Right lobe of liver (tissue), 6 donors: ENCODE results near the gene PUS3. TPM values are rescaled to one million over a fixed set of nuclear protein-coding genes. Genes with fewer than 3 reads are reported as not detected.

Experiments
- ATAC-seq, 4 donors: fragments of 200-7000 bp; cut with Tn5 transposase; one replicate each; pipeline ENCODE4 v1.9.1; 2020; ENCODE audit warnings: mild to moderate bottlenecking in 4 of 4, moderate library complexity in 4 of 4
- DNase-seq, 3 donors: peaks; one replicate each; pipeline ENCODE4 v3.0.0-alpha.2; 2020
- H3K27ac ChIP-seq, 3 donors: fragments of 200-600 bp; one replicate each; pipeline ENCODE4 v1.8.0; 2022
- H3K27me3 ChIP-seq, 2 donors: fragments of 200-600 bp; one replicate each; pipeline ENCODE4 v1.8.0; 2022
- H3K36me3 ChIP-seq, 4 donors: fragments of 200-600 bp; sonication (generic) in 1 of 4; one replicate each; pipeline versions ENCODE4 v1.5.1 to v1.8.0; 2017 to 2022; ENCODE audit warnings: control low read depth in 1 of 4
- H3K4me1 ChIP-seq, 4 donors: fragments of 200-600 bp; sonication (generic) in 1 of 4; one replicate each; pipeline versions ENCODE4 v1.5.1 to v1.8.0; 2017 to 2022; ENCODE audit warnings: control low read depth in 1 of 4
- H3K4me3 ChIP-seq, 3 donors: fragments of 200-600 bp; one replicate each; pipeline ENCODE4 v1.8.0; 2022
- H3K9me3 ChIP-seq, 4 donors: fragments of 200-600 bp; sonication (generic) in 1 of 4; one replicate each; pipeline versions ENCODE4 v1.5.1 to v1.8.0; 2017 to 2022; ENCODE audit warnings: control low read depth in 1 of 4
- CTCF ChIP-seq, 4 donors: fragments of 200-600 bp in 3 of 4; fragments of 450-650 bp in 1 of 4; IDR thresholded peaks; one replicate each; pipeline versions ENCODE4 v1.5.1 to v1.8.0; 2016 to 2022; ENCODE audit warnings: antibody characterized with exemption in 4 of 4, mild to moderate bottlenecking in 2 of 4
- POLR2A ChIP-seq: fragments of 450-650 bp; IDR thresholded peaks from one replicate; pipeline ENCODE4 v1.6.1; 2017; ENCODE audit warnings: antibody characterized with exemption, mild to moderate bottlenecking
- WGBS: methylation state at CpG from one replicate; pipeline ENCODE4 v1.1.6; 2018; ENCODE audit warnings: low coverage, low lambda C conversion rate; ENCODE audit not compliant: insufficient coverage; ENCODE audit errors: missing lambda C conversion rate; 5-methylcytosine and 5-hydroxymethylcytosine counted together
- intact Hi-C, 2 donors: fragments of 100-400 bp; cut with DNase I; formaldehyde crosslinking; loops; one replicate each; pipeline versions ENCODE4 v1.11.2 to v1.14.1; 2022
- total RNA-seq, 6 experiments: library from RNA; depleted of rRNA in 2 of 6; stranded (reverse); fragments of >200 nt in 2 of 6; fragmentation: NEBNext Ultra II Directional in 3 of 6; extraction: Animal tissue kit (Norgen Biotek cat#: 25700) in 3 of 6; gene quantifications; one replicate each; pipeline versions ENCODE4 v1.1.0 to v1.2.4, GENCODE V29; 2016 to 2023
- donor health status: DM: no; HTN: yes; CAD: no.
- donor health status: DM: no; HTN: no; CAD: no.
- donor health status: DM: no; HTN: no; CAD: no.
- donor health status: DM: no; HTN: yes; CAD: no.
- donor health status: DM: no; HTN: yes; CAD: no.

PUS3 gene
- total RNA-seq, 6 experiments from 2014 or later = 11.8 to 24.7 (median 17.4) TPM

- intact Hi-C loops = no loop called here
- Histone ChIP-seq H3K4me1 (peaks cover 0 to 14% (median 0%) of the 10 kb centered on the region in 4 donors), H3K27ac (no peak overlapping the region), H3K36me3 (no peaks in the 10 kb centered on the region), H3K4me3 (no peak overlapping the region), H3K27me3 (no peaks in the 10 kb centered on the region), H3K9me3 (no peaks in the 10 kb centered on the region)
- TF ChIP-seq CTCF (IDR thresholded peaks at IDR 0.05) (no peak), POLR2A (no peak)
- no peak for ATAC-seq
- WGBS = 56% methylated on average over 3 of the region's 12 CpGs
- DNase-seq = no peak
These were observed 23.7 kb upstream of the PUS3 start for GRCh38 chr11:125926682-125927081.

- Histone ChIP-seq H3K27me3 (no peaks in the 10 kb centered on the region), H3K4me1 (peaks cover 0 to 14% (median 0%) of the 10 kb centered on the region in 4 donors), H3K36me3 (no peaks in the 10 kb centered on the region), H3K27ac (peak overlapping the region in 1 of 3 donors; percentile 48), H3K9me3 (no peaks in the 10 kb centered on the region), H3K4me3 (no peak overlapping the region)
- 65% methylated on average over 2 of the region's 3 CpGs for WGBS
- no peak for TF ChIP-seq CTCF (IDR thresholded peaks at IDR 0.05)
- no peak for TF ChIP-seq POLR2A
- DNase-seq = no peak
- ATAC-seq = no peak
- intact Hi-C loops = no loop called here
These were observed 22.8 kb upstream of the PUS3 start for GRCh38 chr11:125925804-125926203.

- DNase-seq = peak in 1 of 3 donors; percentile 50
- Histone ChIP-seq H3K27me3 (no peaks in the 10 kb centered on the region), H3K4me1 (peaks cover 0 to 14% (median 0%) of the 10 kb centered on the region in 4 donors), H3K4me3 (no peak overlapping the region), H3K36me3 (no peaks in the 10 kb centered on the region), H3K27ac (peak overlapping the region in 1 of 3 donors; percentile 48), H3K9me3 (no peaks in the 10 kb centered on the region)
- 26% methylated on average over 6 of the region's 6 CpGs for WGBS
- intact Hi-C loops = no loop called here
- TF ChIP-seq POLR2A = no peak
- TF ChIP-seq CTCF (IDR thresholded peaks at IDR 0.05) = peak in 1 of 4 donors; percentile 20
- peak; percentile 82 to 92 (median 86) for ATAC-seq
These were observed 22.3 kb upstream of the PUS3 start for GRCh38 chr11:125925247-125925740.

- Histone ChIP-seq H3K27ac (peak overlapping the region in 1 of 3 donors; percentile 48), H3K4me1 (peaks cover 0 to 14% (median 0%) of the 10 kb centered on the region in 4 donors), H3K4me3 (no peak overlapping the region), H3K9me3 (no peaks in the 10 kb centered on the region), H3K36me3 (no peaks in the 10 kb centered on the region), H3K27me3 (no peaks in the 10 kb centered on the region)
- ATAC-seq = no peak
- TF ChIP-seq CTCF (IDR thresholded peaks at IDR 0.05) (no peak), POLR2A (no peak)
- 71% methylated on average over 1 of the region's 9 CpGs for WGBS
- intact Hi-C loops = loop anchor here (5.0 kb wide), 1 partner anchor 268 kb away; no protein-coding TSS in a partner anchor
- no peak for DNase-seq
These were observed 21.5 kb upstream of the PUS3 start for GRCh38 chr11:125924384-125925007.
